Measurements from ENCODE around the gene PRRT3. TPM values are rescaled to one million over a fixed set of nuclear protein-coding genes. Genes with fewer than 3 reads are reported as not detected.

The PRRT3 gene
- polyA plus RNA-seq, 4 donors: 2.9 to 6.6 (median 4.6) TPM

DNA sequence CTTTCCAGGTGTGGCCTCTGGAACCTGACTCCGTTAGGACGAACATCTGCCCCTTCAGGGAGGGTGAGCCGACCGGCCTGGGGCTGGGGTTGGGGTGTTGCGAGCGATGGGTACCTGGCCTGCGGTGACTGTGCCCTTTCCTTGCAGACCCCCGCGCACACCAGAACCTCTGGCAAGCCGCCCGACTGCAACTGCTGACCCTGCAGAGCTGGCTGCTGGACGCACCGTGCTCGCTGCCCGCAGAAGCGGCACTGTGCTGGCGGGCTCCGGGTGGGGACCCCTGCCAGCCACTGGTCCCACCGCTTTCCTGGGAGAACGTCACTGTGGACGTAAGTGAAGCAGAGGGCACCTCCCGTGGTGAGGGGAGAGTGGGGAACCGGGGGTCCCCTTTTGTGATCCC lies 24.1 kb downstream of the PRRT3 start:
- DNase-seq (ENCODE audit: low read depth in 4 of 4, low spot score in 2 of 4): no peak

GRCh38 chr3:9918261-9919038 lies 33.8 kb downstream of the PRRT3 start:
- DNase-seq (ENCODE audit: low read depth in 4 of 4, low spot score in 2 of 4): no peak

GRCh38 chr3:9917820-9918219 lies 34.4 kb downstream of the PRRT3 start:
- DNase-seq (ENCODE audit: low read depth in 4 of 4, low spot score in 2 of 4): no peak

DNA sequence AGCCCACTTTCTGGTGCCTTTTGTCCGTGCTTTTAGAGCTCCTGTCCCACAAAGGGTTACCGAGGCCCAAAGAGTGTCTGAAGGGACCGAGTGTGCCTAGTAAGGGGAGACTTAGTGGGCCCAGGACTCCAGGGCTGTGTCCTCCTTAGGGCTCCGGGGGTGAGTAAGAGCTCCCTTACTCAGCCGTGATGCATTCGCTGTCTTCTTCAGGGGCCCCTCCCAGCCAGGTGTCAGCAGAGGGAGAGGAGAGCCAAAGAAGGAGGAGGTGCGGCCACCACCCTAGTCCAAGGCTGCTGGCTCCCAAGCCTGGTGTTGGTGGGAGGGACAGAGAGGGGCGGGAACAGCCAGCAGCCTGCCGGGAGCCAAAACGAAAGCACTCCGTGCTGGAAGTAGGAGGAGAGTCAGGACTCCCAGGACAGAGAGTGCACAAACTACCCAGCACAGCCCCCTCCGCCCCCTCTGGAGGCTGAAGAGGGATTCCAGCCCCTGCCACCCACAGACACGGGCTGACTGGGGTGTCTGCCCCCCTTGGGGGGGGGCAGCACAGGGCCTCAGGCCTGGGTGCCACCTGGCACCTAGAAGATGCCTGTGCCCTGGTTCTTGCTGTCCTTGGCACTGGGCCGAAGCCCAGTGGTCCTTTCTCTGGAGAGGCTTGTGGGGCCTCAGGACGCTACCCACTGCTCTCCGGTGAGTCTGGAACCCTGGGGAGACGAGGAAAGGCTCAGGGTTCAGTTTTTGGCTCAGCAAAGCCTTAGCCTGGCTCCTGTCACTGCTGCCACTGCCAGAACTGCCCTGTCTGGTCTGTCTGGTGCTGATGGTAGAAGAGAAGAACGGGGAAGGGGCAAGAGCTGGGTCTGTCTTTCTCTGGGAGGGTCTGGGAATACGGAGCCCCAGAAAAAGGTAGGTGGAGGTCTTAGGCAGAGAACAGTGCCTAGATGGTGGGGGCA lies 35.2 kb downstream of the PRRT3 start, which contains the start of gene IL17RC:
TSS of gene IL17RC (plus strand) at position 365 of the 947 bp plus-strand sequence. CDS start at position 583, 218 bp downstream.
- peak in 3 of 4 donors; percentile 42 to 62 (median 48) for DNase-seq (ENCODE audit: low read depth in 4 of 4, low spot score in 2 of 4)

DNA sequence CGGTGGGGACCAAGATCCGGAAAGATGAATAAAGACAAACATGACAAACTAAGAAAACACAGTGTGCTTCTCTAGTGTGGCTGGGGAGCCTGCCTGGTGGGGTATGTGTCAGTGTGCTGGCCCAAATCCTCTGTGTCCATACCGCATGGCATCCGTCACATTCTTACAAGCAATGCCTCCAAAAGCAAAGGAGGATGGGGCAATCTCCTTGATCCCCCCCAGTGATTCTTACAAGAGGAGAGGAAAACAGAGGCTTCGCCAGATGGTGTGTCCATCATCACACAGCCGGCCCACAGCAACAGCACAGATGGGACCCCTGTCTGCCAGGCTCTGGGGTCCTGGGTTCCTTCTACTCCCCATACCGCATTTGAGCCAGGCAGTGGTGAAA lies 35.9 kb downstream of the PRRT3 start:
- DNase-seq (ENCODE audit: low read depth in 4 of 4, low spot score in 2 of 4): no peak

DNA sequence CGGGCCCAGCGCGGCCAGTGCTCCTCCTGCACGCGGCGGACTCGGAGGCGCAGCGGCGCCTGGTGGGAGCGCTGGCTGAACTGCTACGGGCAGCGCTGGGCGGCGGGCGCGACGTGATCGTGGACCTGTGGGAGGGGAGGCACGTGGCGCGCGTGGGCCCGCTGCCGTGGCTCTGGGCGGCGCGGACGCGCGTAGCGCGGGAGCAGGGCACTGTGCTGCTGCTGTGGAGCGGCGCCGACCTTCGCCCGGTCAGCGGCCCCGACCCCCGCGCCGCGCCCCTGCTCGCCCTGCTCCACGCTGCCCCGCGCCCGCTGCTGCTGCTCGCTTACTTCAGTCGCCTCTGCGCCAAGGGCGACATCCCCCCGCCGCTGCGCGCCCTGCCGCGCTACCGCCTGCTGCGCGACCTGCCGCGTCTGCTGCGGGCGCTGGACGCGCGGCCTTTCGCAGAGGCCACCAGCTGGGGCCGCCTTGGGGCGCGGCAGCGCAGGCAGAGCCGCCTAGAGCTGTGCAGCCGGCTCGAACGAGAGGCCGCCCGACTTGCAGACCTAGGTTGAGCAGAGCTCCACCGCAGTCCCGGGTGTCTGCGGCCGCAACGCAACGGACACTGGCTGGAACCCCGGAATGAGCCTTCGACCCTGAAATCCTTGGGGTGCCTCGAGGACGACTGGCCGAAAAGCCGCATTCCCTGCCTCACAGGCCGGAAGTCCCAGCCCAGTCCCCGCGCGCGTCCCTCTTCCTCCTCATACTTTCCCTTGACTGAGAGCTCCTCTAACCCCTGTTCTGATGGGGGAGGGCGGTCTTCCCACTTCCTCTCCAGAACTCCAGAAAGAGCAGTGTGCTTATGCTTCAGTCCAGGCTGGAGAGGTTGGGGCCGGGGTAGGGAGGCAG lies 36.7 kb downstream of the PRRT3 start:
- peak in 3 of 4 donors; percentile 53 to 58 (median 53) for DNase-seq (ENCODE audit: low read depth in 4 of 4, low spot score in 2 of 4)

- DNase-seq (ENCODE audit: low read depth in 4 of 4, low spot score in 2 of 4): no peak
Observed at GRCh38 chr3:9914559-9915253, 37.5 kb downstream of the PRRT3 start.

DNA sequence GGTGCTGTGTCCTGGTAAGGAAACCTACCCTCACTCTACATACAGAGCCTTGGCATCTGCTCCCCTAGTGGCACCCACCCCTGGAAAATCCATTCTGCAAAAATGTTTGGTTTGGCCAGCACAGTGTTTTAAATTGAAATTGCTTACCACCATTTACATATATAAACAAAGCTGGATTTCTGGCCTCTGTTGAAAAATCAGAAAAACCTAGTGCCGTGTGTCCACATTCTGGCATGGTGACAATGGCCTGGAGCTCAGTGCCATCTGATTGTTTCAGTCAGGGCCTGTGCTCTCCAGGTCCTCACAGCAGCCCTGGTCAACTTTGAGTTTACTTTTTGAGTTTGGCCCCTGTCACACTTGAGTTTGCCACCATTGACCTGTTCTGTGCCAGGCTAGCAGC lies 38.2 kb downstream of the PRRT3 start:
- no peak for DNase-seq (ENCODE audit: low read depth in 4 of 4, low spot score in 2 of 4)

DNA sequence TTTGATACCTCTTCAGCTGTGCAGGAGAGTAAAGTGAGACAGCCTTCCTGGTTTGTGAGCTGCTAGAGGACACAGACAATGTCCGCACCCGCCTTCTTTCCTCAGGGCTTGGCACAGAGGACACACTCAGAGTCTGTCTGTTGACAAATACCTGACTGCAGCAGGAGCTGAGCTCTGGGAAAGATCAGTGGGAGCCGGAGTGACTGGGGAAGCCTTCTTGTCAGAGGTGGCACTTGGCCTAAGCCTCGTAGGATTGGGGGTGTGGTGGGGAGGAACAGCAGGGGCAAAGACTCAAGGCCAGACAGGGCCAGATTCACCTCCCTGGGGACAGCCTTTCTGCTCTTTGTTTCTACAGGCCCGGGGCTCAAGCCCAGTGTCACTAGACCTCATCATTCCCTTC lies 38.6 kb downstream of the PRRT3 start:
- no peak for DNase-seq (ENCODE audit: low read depth in 4 of 4, low spot score in 2 of 4)

DNA sequence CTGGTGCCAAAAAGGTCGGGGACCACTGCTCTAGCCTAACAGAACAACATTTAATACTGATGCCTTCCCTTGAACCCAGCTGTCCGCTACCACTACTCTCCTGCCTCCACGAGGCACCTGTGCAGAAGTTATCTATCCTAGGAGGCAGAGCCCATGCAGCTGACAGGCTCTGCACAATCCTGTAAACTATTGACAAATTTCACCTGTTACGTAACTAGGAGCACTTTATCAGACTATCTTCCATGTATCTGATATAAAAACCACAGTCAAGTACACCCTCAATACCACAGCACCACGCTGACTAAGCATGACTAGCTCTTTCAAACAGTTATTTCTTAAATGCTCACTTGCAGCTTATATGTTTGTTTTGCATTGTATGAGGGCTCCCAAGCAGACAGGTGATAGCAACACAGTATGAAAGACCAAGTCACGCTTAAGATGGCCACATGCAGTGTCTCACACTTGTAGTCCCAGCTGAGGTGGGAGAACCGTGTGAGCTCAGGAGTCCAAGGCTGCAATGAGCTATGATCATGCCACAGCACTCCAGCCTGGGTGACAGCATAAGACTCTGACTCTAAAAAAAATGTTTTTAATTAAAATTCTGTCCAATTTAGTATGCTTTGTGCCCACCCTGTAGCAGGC lies 39.8 kb downstream of the PRRT3 start:
- no peak for DNase-seq (ENCODE audit: low read depth in 4 of 4, low spot score in 2 of 4)

DNA sequence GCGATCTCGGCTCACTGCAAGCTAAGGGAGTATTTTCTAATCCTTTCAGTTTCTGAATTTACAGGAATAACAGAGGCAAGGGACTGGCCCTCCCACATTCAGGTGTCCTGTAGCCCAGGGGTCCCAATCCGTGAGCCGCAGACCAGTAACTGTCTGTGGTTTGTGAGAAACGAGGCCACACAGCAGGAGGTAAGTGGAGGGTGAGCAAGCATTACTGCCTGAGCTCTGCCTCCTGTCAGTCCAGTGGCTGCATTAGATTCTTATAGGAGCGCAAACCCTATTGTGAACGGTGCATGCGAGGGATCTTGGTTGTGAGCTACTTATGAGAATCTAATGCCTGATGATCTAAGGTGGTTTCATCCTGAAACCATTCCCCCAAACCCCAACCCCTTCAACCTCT lies 40.3 kb downstream of the PRRT3 start:
- DNase-seq (ENCODE audit: low read depth in 4 of 4, low spot score in 2 of 4): no peak

- no peak for DNase-seq (ENCODE audit: low read depth in 4 of 4, low spot score in 2 of 4)
Observed at GRCh38 chr3:9909221-9910013, 42.8 kb downstream of the PRRT3 start.

- DNase-seq (ENCODE audit: low read depth in 4 of 4, low spot score in 2 of 4): no peak
Observed at GRCh38 chr3:9908286-9908685, 43.9 kb downstream of the PRRT3 start.

- no peak for DNase-seq (ENCODE audit: low read depth in 4 of 4, low spot score in 2 of 4)
Observed at GRCh38 chr3:9906480-9906879, 45.7 kb downstream of the PRRT3 start.

- DNase-seq (ENCODE audit: low read depth in 4 of 4, low spot score in 2 of 4): no peak
Observed at GRCh38 chr3:9903904-9904303, 48.3 kb downstream of the PRRT3 start.

DNA sequence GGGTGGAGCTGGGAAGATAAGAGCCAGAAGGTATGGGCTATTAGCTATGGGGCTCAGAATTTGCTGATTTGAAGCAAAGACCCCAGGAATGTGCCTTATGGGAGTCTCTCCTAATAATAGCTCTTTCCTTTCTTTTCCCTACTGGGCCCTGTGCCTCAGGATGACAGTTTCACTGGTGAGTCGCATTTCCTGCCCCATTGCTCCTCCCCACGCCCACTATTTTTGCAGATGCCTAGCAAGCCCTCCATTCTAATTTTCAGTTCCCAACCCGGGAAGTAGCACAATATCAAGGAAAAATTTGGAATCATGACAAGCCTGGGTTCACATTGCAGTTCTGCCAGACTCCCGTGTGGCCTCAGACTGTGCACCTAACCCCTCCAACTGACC lies 49.0 kb downstream of the PRRT3 start:
- no peak for DNase-seq (ENCODE audit: low read depth in 4 of 4, low spot score in 2 of 4)

DNA sequence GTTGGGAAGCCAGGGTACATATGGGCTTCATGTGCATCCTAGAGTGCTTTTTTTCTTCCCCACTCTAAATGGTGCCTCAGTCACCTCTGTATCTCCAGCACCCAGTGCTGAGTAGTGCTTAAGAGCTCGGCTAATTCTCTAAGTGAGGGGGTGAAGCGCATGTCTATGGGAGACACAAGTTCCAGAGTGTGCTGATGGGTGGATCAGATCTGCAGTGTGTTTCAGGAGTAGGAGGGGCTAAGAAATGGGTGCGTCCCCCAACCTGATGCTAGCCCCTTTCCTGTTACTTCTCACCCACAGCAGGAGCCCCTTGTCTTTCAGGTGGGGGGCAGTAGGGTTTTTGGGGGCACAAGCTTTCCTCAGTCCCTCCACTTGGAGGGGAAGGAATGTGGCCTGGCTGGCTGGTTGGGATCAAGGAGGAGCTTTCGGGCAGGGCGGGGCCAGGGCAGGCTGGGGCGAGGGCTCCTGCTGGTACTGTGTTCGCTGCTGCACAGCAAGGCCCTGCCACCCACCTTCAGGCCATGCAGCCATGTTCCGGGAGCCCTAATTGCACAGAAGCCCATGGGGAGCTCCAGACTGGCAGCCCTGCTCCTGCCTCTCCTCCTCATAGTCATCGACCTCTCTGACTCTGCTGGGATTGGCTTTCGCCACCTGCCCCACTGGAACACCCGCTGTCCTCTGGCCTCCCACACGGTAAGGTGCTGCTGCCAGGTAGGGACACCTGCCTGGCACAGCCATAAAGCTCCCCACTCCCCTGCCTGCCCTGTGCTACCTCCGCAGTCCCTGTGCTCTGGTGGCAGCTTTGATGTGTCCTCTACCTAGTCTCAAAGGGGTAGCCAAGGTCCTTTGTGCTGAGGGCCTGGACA lies 49.6 kb downstream of the PRRT3 start, which contains the start of gene IL17RE:
TSS of gene IL17RE (plus strand) at position 477 of the 866 bp plus-strand sequence. CDS start at position 562, 85 bp downstream.
- no peak for DNase-seq (ENCODE audit: low read depth in 4 of 4, low spot score in 2 of 4)

GRCh38 chr3:9901967-9902366 lies 50.2 kb downstream of the PRRT3 start:
- no peak for DNase-seq (ENCODE audit: low read depth in 4 of 4, low spot score in 2 of 4)
